Measurements from ENCODE around the gene SOX15.

SOX15 gene

GRCh38 chr17:7574176-7574953 is 15.5 kb downstream of the SOX15 start:
- ATAC-seq (no peak), DNase-seq (ENCODE audit: low spot score in 2 of 2) (no peak)

GRCh38 chr17:7573324-7574080 is 16.4 kb downstream of the SOX15 start:
- no peaks in the 10 kb centered on the region for H3K9me3 Mint-ChIP-seq
- H3K27ac Mint-ChIP-seq, result peak overlapping the region; percentile 100
- DNase-seq (ENCODE audit: low spot score in 2 of 2) (peak; percentile 76 to 91), ATAC-seq (peak; percentile 59)
- H3K4me1 Mint-ChIP-seq, result peaks cover 74% of the 10 kb centered on the region
- H3K36me3 Mint-ChIP-seq, result peaks cover 99% of the 10 kb centered on the region
- H3K4me3 Mint-ChIP-seq, result peak overlapping the region; percentile 94

More at GRCh38 chr17:7574176-7574953, 15.5 kb downstream of the SOX15 start:
- no peaks in the 10 kb centered on the region for H3K9me3 Mint-ChIP-seq
- H3K4me3 Mint-ChIP-seq, result peak overlapping the region; percentile 94
- peak overlapping the region; percentile 100 for H3K27ac Mint-ChIP-seq
- peaks cover 99% of the 10 kb centered on the region for H3K36me3 Mint-ChIP-seq
- H3K4me1 Mint-ChIP-seq, result peaks cover 82% of the 10 kb centered on the region

GRCh38 chr17:7572588-7573323 is 17.1 kb downstream of the SOX15 start:
- Mint-ChIP-seq H3K9me3 (no peaks in the 10 kb centered on the region), H3K27ac (peak overlapping the region; percentile 100), H3K4me1 (peaks cover 66% of the 10 kb centered on the region), H3K36me3 (peaks cover 99% of the 10 kb centered on the region), H3K4me3 (peak overlapping the region; percentile 94)
- peak; percentile 91 for ATAC-seq
- DNase-seq (ENCODE audit: low spot score in 2 of 2), result peak; percentile 100

GRCh38 chr17:7572338-7572587 is 17.6 kb downstream of the SOX15 start:
- Mint-ChIP-seq H3K36me3 (peaks cover 99% of the 10 kb centered on the region), H3K27ac (peak overlapping the region; percentile 100), H3K9me3 (no peaks in the 10 kb centered on the region), H3K4me1 (peaks cover 66% of the 10 kb centered on the region), H3K4me3 (peak overlapping the region; percentile 94)
- DNase-seq (ENCODE audit: low spot score in 2 of 2) (no peak), ATAC-seq (no peak)

GRCh38 chr17:7570351-7570750 is 19.5 kb downstream of the SOX15 start:
- Mint-ChIP-seq H3K4me3 (no peak overlapping the region), H3K9me3 (no peaks in the 10 kb centered on the region)

GRCh38 chr17:7569571-7569970 is 20.3 kb downstream of the SOX15 start:
- H3K4me1 Mint-ChIP-seq, result peaks cover 43% of the 10 kb centered on the region
- H3K27ac Mint-ChIP-seq, result peak overlapping the region; percentile 100
- ATAC-seq (no peak), DNase-seq (ENCODE audit: low spot score in 2 of 2) (no peak)
- H3K36me3 Mint-ChIP-seq, result peaks cover 99% of the 10 kb centered on the region
- H3K9me3 Mint-ChIP-seq, result no peaks in the 10 kb centered on the region
- no peak overlapping the region for H3K4me3 Mint-ChIP-seq

More at GRCh38 chr17:7570351-7570750, 19.5 kb downstream of the SOX15 start:
- ATAC-seq (no peak), DNase-seq (ENCODE audit: low spot score in 2 of 2) (no peak)
- Mint-ChIP-seq H3K4me1 (peaks cover 50% of the 10 kb centered on the region), H3K36me3 (peaks cover 99% of the 10 kb centered on the region), H3K27ac (peak overlapping the region; percentile 100)

- H3K36me3 Mint-ChIP-seq, result peaks cover 87% of the 10 kb centered on the region
- no peaks in the 10 kb centered on the region for H3K9me3 Mint-ChIP-seq
- DNase-seq (ENCODE audit: low spot score in 2 of 2) (no peak), ATAC-seq (no peak)
- H3K4me3 Mint-ChIP-seq, result peak overlapping the region; percentile 90
- H3K27ac Mint-ChIP-seq, result peak overlapping the region; percentile 94
- peaks cover 51% of the 10 kb centered on the region for H3K4me1 Mint-ChIP-seq
Measured at GRCh38 chr17:7563115-7563869, 26.6 kb downstream of the SOX15 start.

- DNase-seq (ENCODE audit: low spot score in 2 of 2), result peak in 1 of 2 donors; percentile 55
- Mint-ChIP-seq H3K36me3 (peaks cover 78% of the 10 kb centered on the region), H3K4me1 (peaks cover 46% of the 10 kb centered on the region), H3K9me3 (no peaks in the 10 kb centered on the region), H3K27ac (peak overlapping the region; percentile 94), H3K4me3 (peak overlapping the region; percentile 90)
- ATAC-seq, result no peak
Measured at GRCh38 chr17:7562208-7562605, 27.7 kb downstream of the SOX15 start.

GRCh38 chr17:7561589-7562207 is 28.2 kb downstream of the SOX15 start, which contains the start of gene SENP3:
Gene SENP3 (plus strand): TSS chr17:7561919. CDS start chr17:7563077, 1,158 bp downstream.
- Mint-ChIP-seq H3K4me1 (peaks cover 46% of the 10 kb centered on the region), H3K9me3 (no peaks in the 10 kb centered on the region), H3K4me3 (peak within 1 kb of the TSS; percentile 90), H3K27ac (peak within 1 kb of the TSS; percentile 94), H3K36me3 (peaks cover 73% of the 10 kb centered on the region)
- DNase-seq (ENCODE audit: low spot score in 2 of 2), result peak; percentile 92 to 95
- peak; percentile 91 for ATAC-seq

GRCh38 chr17:7561028-7561575 is 28.8 kb downstream of the SOX15 start:
- DNase-seq (ENCODE audit: low spot score in 2 of 2), result peak; percentile 84 to 94
- Mint-ChIP-seq H3K9me3 (no peaks in the 10 kb centered on the region), H3K4me3 (peak overlapping the region; percentile 90), H3K27ac (peak overlapping the region; percentile 94), H3K36me3 (peaks cover 67% of the 10 kb centered on the region), H3K4me1 (peaks cover 46% of the 10 kb centered on the region)
- peak; percentile 81 for ATAC-seq

GRCh38 chr17:7560172-7561027 is 29.5 kb downstream of the SOX15 start:
- peak; percentile 35 for ATAC-seq
- Mint-ChIP-seq H3K4me1 (peaks cover 50% of the 10 kb centered on the region), H3K9me3 (no peaks in the 10 kb centered on the region), H3K4me3 (peak overlapping the region; percentile 90), H3K36me3 (peaks cover 66% of the 10 kb centered on the region), H3K27ac (peak overlapping the region; percentile 94)
- DNase-seq (ENCODE audit: low spot score in 2 of 2), result peak in 1 of 2 donors; percentile 75

- peaks cover 59% of the 10 kb centered on the region for H3K36me3 Mint-ChIP-seq
- H3K9me3 Mint-ChIP-seq, result no peaks in the 10 kb centered on the region
- peak overlapping the region; percentile 94 for H3K27ac Mint-ChIP-seq
- H3K4me3 Mint-ChIP-seq, result peak overlapping the region; percentile 90
- ATAC-seq, result no peak
- DNase-seq (ENCODE audit: low spot score in 2 of 2), result no peak
- peaks cover 56% of the 10 kb centered on the region for H3K4me1 Mint-ChIP-seq
Measured at GRCh38 chr17:7559320-7560171, 30.3 kb downstream of the SOX15 start.

Measured in stimulated activated effector memory CD8-positive, alpha-beta T cell treated with anti-CD3 and anti-CD28 coated beads, Interleukin-12 subunit alpha, Interleukin-12 subunit beta, amount 100 ng/mL, for 72 hours (primary cell).